ENCODE measurements around the gene RHOH. TPM values are rescaled to one million over a fixed set of nuclear protein-coding genes. Genes with fewer than 3 reads are reported as not detected.

The RHOH gene
- total and polyA plus RNA-seq, 10 of the 15 experiments (the other 5 are each of a cell fraction or from before 2014, with no cell fraction given) = 46.5 to 120 (median 57.9) TPM

- TF ChIP-seq ZNF24 (IDR thresholded peaks at IDR 0.05) = 0 out of 2 replicates have a peak, but pooled peaks have one; percentile 41
- TF ChIP-seq IKZF1 (conservative IDR thresholded peaks at IDR 0.05) = no peak
- TF ChIP-seq BCL11A (IDR thresholded peaks at IDR 0.05; ENCODE audit: low read depth, low read length) = no peak
- TF ChIP-seq ZNF592 (IDR thresholded peaks at IDR 0.05) = 0 out of 2 replicates have a peak, but pooled peaks have one; percentile 11
- TF ChIP-seq MYB (IDR thresholded peaks at IDR 0.05; ENCODE audit: borderline replicate concordance, low read depth, low read length) = no peak
- TF ChIP-seq SUPT20H (IDR thresholded peaks at IDR 0.05; ENCODE audit: borderline replicate concordance, control insufficient read depth, low read depth, low read length) = no peak
- TF ChIP-seq MXI1 (IDR thresholded peaks at IDR 0.05; ENCODE audit: low read depth, low read length) = no peak
- TF ChIP-seq YY1 (IDR thresholded peaks at IDR 0.05; ENCODE audit: low read depth, low read length) = no peak
- TF ChIP-seq USF1 (IDR thresholded peaks at IDR 0.05; ENCODE audit: borderline replicate concordance, extremely low read length, insufficient read depth, low read depth, low read length) = no peak
- TF ChIP-seq POLR2AphosphoS5 (IDR thresholded peaks at IDR 0.05; ENCODE audit: low read length) = peak; percentile 72
- TF ChIP-seq ZNF687 (IDR thresholded peaks at IDR 0.05) = peak; percentile 44
- no peak for TF ChIP-seq BCL3 (IDR thresholded peaks at IDR 0.05; ENCODE audit: borderline replicate concordance, insufficient read depth, low read depth, low read length, poor library complexity, severe bottlenecking)
- no peak for TF ChIP-seq ZBED1 (IDR thresholded peaks at IDR 0.05; ENCODE audit: borderline replicate concordance)
- no peak for TF ChIP-seq ETV6 (conservative IDR thresholded peaks at IDR 0.05 in 1 of 2, IDR thresholded peaks at IDR 0.05 in 1 of 2; ENCODE audit: borderline replicate concordance in 1 of 2, low read depth in 1 of 2)
- no peak for TF ChIP-seq CREM (IDR thresholded peaks at IDR 0.05; ENCODE audit: low read depth)
- no peak for TF ChIP-seq ZNF207 (IDR thresholded peaks at IDR 0.05; ENCODE audit: borderline replicate concordance)
- no peak for TF ChIP-seq MYC (IDR thresholded peaks at IDR 0.05; ENCODE audit: insufficient read depth, insufficient read length, insufficient replicate concordance, low read length, severe bottlenecking)
These were observed 5.7 kb upstream of the RHOH start (continued) for GRCh38 chr4:40190880-40191815.

Data from GM12878 (cell line).